ENCODE measurements around the gene POGLUT2. TPM values are rescaled to one million over a fixed set of nuclear protein-coding genes. Genes with fewer than 3 reads are reported as not detected.
A peak's percentile ranks its signal among the peaks of the same experiment; 100 is the strongest.

POGLUT2 gene
- total and polyA plus RNA-seq, 7 experiments from 2014 or later = 0.19 to 10.4 (median 0.40) TPM; not detected in 2

GRCh38 chr13:102773441-102774213 is 25.1 kb downstream of the POGLUT2 start, which contains the start of gene TEX30:
Gene TEX30, minus strand, starts transcription at chr13:102773786. Its CDS starts 3,760 bp downstream, at chr13:102770026.
- CTCF ChIA-PET = interaction anchor here (0.7 kb wide), 1 partner anchor 75 kb away, joined by 3 read pairs; no protein-coding TSS in a partner anchor
- ATAC-seq = peak; percentile 98
- H3K4me3 ChIP-seq (ENCODE audit: low read length) = peak within 1 kb of the TSS; percentile 89

GRCh38 chr13:102772042-102772425 is 26.7 kb downstream of the POGLUT2 start:
- POLR2A ChIA-PET = interaction anchor here (4.3 kb wide), 1 partner anchor 75 kb away, joined by 51 read pairs; the partner anchor contains the start of gene ERCC5
- no peak for DNase-seq
- CTCF ChIA-PET = interaction anchor here (1.2 kb wide), 1 partner anchor 74 kb away, joined by 3 read pairs; the partner anchor contains the start of gene ERCC5
- Mint-ChIP-seq H3K4me1 (peaks cover 15 to 53% (median 40%) of the 10 kb centered on the region in 7 donors), H3K27ac (peak overlapping the region in 5 of 9 donors; percentile 13 to 76 (median 29)), H3K36me3 (peaks cover 0 to 3% (median 0%) of the 10 kb centered on the region in 5 donors), H3K4me3 (peak overlapping the region; percentile 21 to 97 (median 92)), H3K9me3 (peaks cover 0 to 2% (median 0%) of the 10 kb centered on the region in 11 donors), H3K27me3 (no peaks in the 10 kb centered on the region)
- Histone ChIP-seq H3K36me3 (ENCODE audit: control insufficient read depth in 2 of 3, insufficient read depth in 3 of 3, low read length in 3 of 3) (peaks cover 0 to 7% (median 0%) of the 10 kb centered on the region in 3 experiments), H3K27ac (ENCODE audit: low read depth, low read length) (no peak overlapping the region), H3K27me3 (ENCODE audit: control insufficient read depth in 2 of 2, insufficient read depth in 2 of 2, low read length in 2 of 2) (no peaks in the 10 kb centered on the region), H3K4me3 (ENCODE audit: low read length) (no peak overlapping the region), H3K4me1 (ENCODE audit: control insufficient read depth in 2 of 2, insufficient read depth in 2 of 2, low read length in 2 of 2) (peaks cover 0 to 7% of the 10 kb centered on the region in 2 donors), H3K9me3 (ENCODE audit: control insufficient read depth in 2 of 3, low read length in 3 of 3) (no peaks in the 10 kb centered on the region)
- ATAC-seq = no peak
- intact Hi-C loops (cut with micrococcal nuclease) = loop anchor here (2.0 to 5.0 kb wide), 5 partner anchors 45 to 380 kb away; no protein-coding TSS in a partner anchor

More at GRCh38 chr13:102773441-102774213, 25.1 kb downstream of the POGLUT2 start, which contains the start of gene TEX30:
- Mint-ChIP-seq H3K36me3 (peaks cover 0 to 3% (median 0%) of the 10 kb centered on the region in 5 donors), H3K4me1 (peaks cover 15 to 56% (median 46%) of the 10 kb centered on the region in 7 donors), H3K4me3 (peak within 1 kb of the TSS; percentile 87 to 97 (median 94)), H3K9me3 (peaks cover 0 to 2% (median 0%) of the 10 kb centered on the region in 11 donors), H3K27me3 (no peaks in the 10 kb centered on the region), H3K27ac (peak within 1 kb of the TSS; percentile 87 to 97 (median 94))
- no peaks in the 10 kb centered on the region for H3K9me3 ChIP-seq (ENCODE audit: control insufficient read depth in 2 of 3, low read length in 3 of 3)
- peak; percentile 78 to 95 (median 91) for DNase-seq
- POLR2A ChIA-PET = interaction anchor here (0.7 to 4.3 kb wide), 14 partner anchors 9 to 380 kb away, joined by 3 to 51 read pairs (median 3); partner anchors contain the start of genes ERCC5 and TPP2
- H3K27me3 ChIP-seq (ENCODE audit: control insufficient read depth in 2 of 2, insufficient read depth in 2 of 2, low read length in 2 of 2) = no peaks in the 10 kb centered on the region
- peak within 1 kb of the TSS; percentile 79 for H3K27ac ChIP-seq (ENCODE audit: low read depth, low read length)
- peaks cover 2 to 7% of the 10 kb centered on the region in 2 donors for H3K4me1 ChIP-seq (ENCODE audit: control insufficient read depth in 2 of 2, insufficient read depth in 2 of 2, low read length in 2 of 2)
- H3K36me3 ChIP-seq (ENCODE audit: control insufficient read depth in 2 of 3, insufficient read depth in 3 of 3, low read length in 3 of 3) = peaks cover 0 to 7% (median 0%) of the 10 kb centered on the region in 3 experiments
- intact Hi-C loops (cut with micrococcal nuclease) = loop anchor here (1.0 to 5.0 kb wide), 12 partner anchors 26 to 381 kb away; partner anchors contain the start of genes TPP2 (in 2 of the 2), BIVM (in 1 of the 2) and ERCC5 (in 1 of the 2)

- no peak for ATAC-seq
- intact Hi-C loops (cut with micrococcal nuclease) = loop anchor here (2.0 to 5.0 kb wide), 5 partner anchors 44 to 379 kb away; no protein-coding TSS in a partner anchor
- peak overlapping the region; percentile 1 to 97 (median 92) for H3K4me3 Mint-ChIP-seq
- DNase-seq = no peak
- H3K27me3 Mint-ChIP-seq = no peaks in the 10 kb centered on the region
- Histone ChIP-seq H3K27me3 (ENCODE audit: control insufficient read depth in 2 of 2, insufficient read depth in 2 of 2, low read length in 2 of 2) (no peaks in the 10 kb centered on the region), H3K4me1 (ENCODE audit: control insufficient read depth in 2 of 2, insufficient read depth in 2 of 2, low read length in 2 of 2) (peaks cover 0 to 7% of the 10 kb centered on the region in 2 donors), H3K4me3 (ENCODE audit: low read length) (no peak overlapping the region), H3K27ac (ENCODE audit: low read depth, low read length) (no peak overlapping the region), H3K9me3 (ENCODE audit: control insufficient read depth in 2 of 3, low read length in 3 of 3) (no peaks in the 10 kb centered on the region), H3K36me3 (ENCODE audit: control insufficient read depth in 2 of 3, insufficient read depth in 3 of 3, low read length in 3 of 3) (peaks cover 0 to 7% (median 0%) of the 10 kb centered on the region in 3 experiments)
- peak overlapping the region in 4 of 9 donors; percentile 13 to 59 (median 33) for H3K27ac Mint-ChIP-seq
- CTCF ChIA-PET = interaction anchor here (1.2 kb wide), 1 partner anchor 75 kb away, joined by 3 read pairs; the partner anchor contains the start of gene ERCC5
- POLR2A ChIA-PET = interaction anchor here (4.3 kb wide), 1 partner anchor 75 kb away, joined by 51 read pairs; the partner anchor contains the start of gene ERCC5
- H3K9me3 Mint-ChIP-seq = peaks cover 0 to 2% (median 0%) of the 10 kb centered on the region in 11 donors
- H3K4me1 Mint-ChIP-seq = peaks cover 15 to 51% (median 40%) of the 10 kb centered on the region in 7 donors
- H3K36me3 Mint-ChIP-seq = peaks cover 0 to 5% (median 0%) of the 10 kb centered on the region in 5 donors
Measured at GRCh38 chr13:102771298-102772041, 27.3 kb downstream of the POGLUT2 start.

- peaks cover 0 to 2% (median 0%) of the 10 kb centered on the region in 11 donors for H3K9me3 Mint-ChIP-seq
- ChIA-PET POLR2A (no interaction called here), CTCF (no interaction called here)
- Histone ChIP-seq H3K4me1 (ENCODE audit: control insufficient read depth in 2 of 2, insufficient read depth in 2 of 2, low read length in 2 of 2) (peaks cover 0 to 7% of the 10 kb centered on the region in 2 donors), H3K9me3 (ENCODE audit: control insufficient read depth in 2 of 3, low read length in 3 of 3) (no peaks in the 10 kb centered on the region), H3K27ac (ENCODE audit: low read depth, low read length) (no peak overlapping the region), H3K36me3 (ENCODE audit: control insufficient read depth in 2 of 3, insufficient read depth in 3 of 3, low read length in 3 of 3) (peaks cover 0 to 7% (median 0%) of the 10 kb centered on the region in 3 experiments), H3K27me3 (ENCODE audit: control insufficient read depth in 2 of 2, insufficient read depth in 2 of 2, low read length in 2 of 2) (no peaks in the 10 kb centered on the region), H3K4me3 (ENCODE audit: low read length) (no peak overlapping the region)
- H3K36me3 Mint-ChIP-seq = peaks cover 0 to 6% (median 0%) of the 10 kb centered on the region in 5 donors
- no peak overlapping the region for H3K27ac Mint-ChIP-seq
- intact Hi-C loops (cut with micrococcal nuclease) = loop anchor here (5.0 kb wide), 3 partner anchors 43 to 378 kb away; no protein-coding TSS in a partner anchor
- peaks cover 15 to 47% (median 40%) of the 10 kb centered on the region in 7 donors for H3K4me1 Mint-ChIP-seq
- DNase-seq = no peak
- ATAC-seq = no peak
- H3K4me3 Mint-ChIP-seq = peak overlapping the region in 1 of 10 donors; percentile 29
- no peaks in the 10 kb centered on the region for H3K27me3 Mint-ChIP-seq
Measured at GRCh38 chr13:102770435-102770834, 28.3 kb downstream of the POGLUT2 start.

GRCh38 chr13:102769679-102770078 is 29.1 kb downstream of the POGLUT2 start:
- ATAC-seq = no peak
- intact Hi-C loops (cut with micrococcal nuclease) = loop anchor here (5.0 kb wide), 3 partner anchors 42 to 377 kb away; no protein-coding TSS in a partner anchor
- Histone ChIP-seq H3K36me3 (ENCODE audit: control insufficient read depth in 2 of 3, insufficient read depth in 3 of 3, low read length in 3 of 3) (peaks cover 0 to 7% (median 0%) of the 10 kb centered on the region in 3 experiments), H3K4me1 (ENCODE audit: control insufficient read depth in 2 of 2, insufficient read depth in 2 of 2, low read length in 2 of 2) (peaks cover 0 to 7% of the 10 kb centered on the region in 2 donors), H3K27ac (ENCODE audit: low read depth, low read length) (no peak overlapping the region), H3K4me3 (ENCODE audit: low read length) (no peak overlapping the region), H3K27me3 (ENCODE audit: control insufficient read depth in 2 of 2, insufficient read depth in 2 of 2, low read length in 2 of 2) (no peaks in the 10 kb centered on the region), H3K9me3 (ENCODE audit: control insufficient read depth in 2 of 3, low read length in 3 of 3) (no peaks in the 10 kb centered on the region)
- Mint-ChIP-seq H3K36me3 (peaks cover 0 to 6% (median 0%) of the 10 kb centered on the region in 5 donors), H3K4me1 (peaks cover 14 to 41% (median 35%) of the 10 kb centered on the region in 7 donors), H3K9me3 (peaks cover 0 to under 1% (median 0%) of the 10 kb centered on the region in 11 donors), H3K4me3 (no peak overlapping the region), H3K27me3 (no peaks in the 10 kb centered on the region), H3K27ac (peak overlapping the region in 1 of 9 donors; percentile 4)
- no peak for DNase-seq
- POLR2A ChIA-PET = interaction anchor here (2.3 kb wide), 1 partner anchor 76 kb away, joined by 11 read pairs; the partner anchor contains the start of gene ERCC5
- CTCF ChIA-PET = interaction anchor here (0.6 kb wide), 1 partner anchor 76 kb away, joined by 3 read pairs; the partner anchor contains the start of gene ERCC5

All from naive thymus-derived CD4-positive, alpha-beta T cell (primary cell).